GM19240 (cell line): Measurements from ENCODE around the gene JPH4.
"Not testable (repeated sequence)": the region's sequence is repeated elsewhere in the genome, so short reads cannot be mapped to it uniquely, and the experiment has no call there.

ENCODE experiments used
- DNase-seq: peaks from one replicate; pipeline ENCODE4 v3.0.0; 2011; ENCODE audit warnings: low spot score; ENCODE audit not compliant: insufficient read length

Gene JPH4

GRCh38 chr14:23609001-23609400 is 30.4 kb upstream of the JPH4 start:
- no peak for DNase-seq

GRCh38 chr14:23608454-23608853 is 29.9 kb upstream of the JPH4 start:
- no peak for DNase-seq

- no peak for DNase-seq
Measured at GRCh38 chr14:23605931-23606585, 27.5 kb upstream of the JPH4 start.

GRCh38 chr14:23604675-23605170 is 26.1 kb upstream of the JPH4 start:
- no peak for DNase-seq

GRCh38 chr14:23604148-23604547 is 25.6 kb upstream of the JPH4 start:
- DNase-seq: no peak

- DNase-seq: no peak
Measured at GRCh38 chr14:23603103-23603502, 24.5 kb upstream of the JPH4 start.

- no peak for DNase-seq
Measured at GRCh38 chr14:23602181-23603095, 23.8 kb upstream of the JPH4 start.

- DNase-seq: no peak
Measured at GRCh38 chr14:23601845-23602180, 23.2 kb upstream of the JPH4 start.

- no peak for DNase-seq
Measured at GRCh38 chr14:23601424-23601823, 22.8 kb upstream of the JPH4 start.

GRCh38 chr14:23600806-23601205 is 22.2 kb upstream of the JPH4 start:
- no peak for DNase-seq

GRCh38 chr14:23600322-23600707 is 21.7 kb upstream of the JPH4 start:
- DNase-seq: no peak

GRCh38 chr14:23594191-23594590 is 15.6 kb upstream of the JPH4 start:
- DNase-seq: not testable (repeated sequence)

- no peak for DNase-seq
Measured at GRCh38 chr14:23590198-23590597, 11.6 kb upstream of the JPH4 start.

GRCh38 chr14:23589606-23590005 is 11.0 kb upstream of the JPH4 start:
- DNase-seq: no peak

GRCh38 chr14:23588884-23589598 is 10.5 kb upstream of the JPH4 start:
- DNase-seq: peak; percentile 97

GRCh38 chr14:23584527-23585203 is 6.1 kb upstream of the JPH4 start:
- DNase-seq: not testable (repeated sequence)

- DNase-seq: not testable (repeated sequence)
Measured at GRCh38 chr14:23583761-23584526, 5.4 kb upstream of the JPH4 start.

GRCh38 chr14:23582906-23583760 is 4.5 kb upstream of the JPH4 start:
- DNase-seq: no peak

GRCh38 chr14:23580948-23581281 is 2.3 kb upstream of the JPH4 start:
- no peak for DNase-seq
